ENCODE measurements around the gene MAP3K3.

Gene MAP3K3

GRCh38 chr17:63653050-63653449, 30.8 kb downstream of the MAP3K3 start:
- DNase-seq: no peak

- no peak for DNase-seq
These were observed 35.6 kb downstream of the MAP3K3 start for GRCh38 chr17:63657786-63658185.

GRCh38 chr17:63658366-63658765, 36.1 kb downstream of the MAP3K3 start:
- DNase-seq: no peak

GRCh38 chr17:63659850-63660249, 37.6 kb downstream of the MAP3K3 start:
- DNase-seq: no peak

GRCh38 chr17:63665527-63666214, 43.5 kb downstream of the MAP3K3 start:
- DNase-seq: no peak

- no peak for DNase-seq
These were observed 50.6 kb downstream of the MAP3K3 start for GRCh38 chr17:63672856-63673255.

- no peak for DNase-seq
These were observed 53.0 kb downstream of the MAP3K3 start for GRCh38 chr17:63675231-63675606.

- DNase-seq: no peak
These were observed 53.7 kb downstream of the MAP3K3 start for GRCh38 chr17:63675607-63676546.

- no peak for DNase-seq
These were observed 54.4 kb downstream of the MAP3K3 start for GRCh38 chr17:63676584-63676983.

- no peak for DNase-seq
These were observed 57.0 kb downstream of the MAP3K3 start for GRCh38 chr17:63679214-63679613.

GRCh38 chr17:63680700-63681099, 58.5 kb downstream of the MAP3K3 start:
- DNase-seq: no peak

- DNase-seq: no peak
These were observed 59.3 kb downstream of the MAP3K3 start for GRCh38 chr17:63681530-63681929.

- DNase-seq: no peak
These were observed 60.2 kb downstream of the MAP3K3 start for GRCh38 chr17:63682441-63682840.

GRCh38 chr17:63682981-63683380, 60.8 kb downstream of the MAP3K3 start:
- DNase-seq: no peak

GRCh38 chr17:63685041-63685440, 62.8 kb downstream of the MAP3K3 start:
- DNase-seq: no peak

GRCh38 chr17:63685578-63685977, 63.4 kb downstream of the MAP3K3 start:
- DNase-seq: no peak

- DNase-seq: no peak
These were observed 64.0 kb downstream of the MAP3K3 start for GRCh38 chr17:63686138-63686685.

GRCh38 chr17:63688396-63689020, 66.3 kb downstream of the MAP3K3 start:
- DNase-seq: no peak

- DNase-seq: no peak
These were observed 67.3 kb downstream of the MAP3K3 start for GRCh38 chr17:63689479-63689878.

GRCh38 chr17:63692195-63692816, 70.1 kb downstream of the MAP3K3 start:
- DNase-seq: no peak

- no peak for DNase-seq
These were observed 71.3 kb downstream of the MAP3K3 start for GRCh38 chr17:63693411-63694113.

- no peak for DNase-seq
These were observed 72.2 kb downstream of the MAP3K3 start for GRCh38 chr17:63694229-63694949.

Data from activated gamma-delta T cell treated with Interleukin-2 at 50 U/mL for 16 hours (primary cell).